ENCODE measurements around the gene TNPO1.
"Not testable (repeated sequence)": the region's sequence is repeated elsewhere in the genome, so short reads cannot be mapped to it uniquely, and the experiment has no call there.

The TNPO1 gene

DNA sequence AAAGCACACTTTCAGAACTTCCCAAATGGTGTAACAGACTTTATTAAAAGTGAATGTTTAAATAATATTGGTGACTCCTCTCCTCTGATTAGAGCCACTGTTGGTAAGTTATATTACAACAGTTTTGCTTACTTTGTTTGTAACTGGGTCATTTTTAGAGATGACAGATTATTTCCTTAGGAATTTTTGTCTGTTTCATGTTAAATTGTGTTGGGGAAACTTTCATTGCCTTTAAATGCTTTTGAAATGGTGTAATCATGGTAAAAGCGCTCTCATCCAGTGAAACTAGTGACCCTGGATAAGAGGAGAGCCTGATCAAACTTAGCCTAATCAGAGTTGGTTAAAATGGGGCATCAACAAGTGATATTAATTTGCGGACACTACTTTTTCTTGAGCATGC, 39.4 kb downstream of the TNPO1 start:
- DNase-seq = no peak

DNA sequence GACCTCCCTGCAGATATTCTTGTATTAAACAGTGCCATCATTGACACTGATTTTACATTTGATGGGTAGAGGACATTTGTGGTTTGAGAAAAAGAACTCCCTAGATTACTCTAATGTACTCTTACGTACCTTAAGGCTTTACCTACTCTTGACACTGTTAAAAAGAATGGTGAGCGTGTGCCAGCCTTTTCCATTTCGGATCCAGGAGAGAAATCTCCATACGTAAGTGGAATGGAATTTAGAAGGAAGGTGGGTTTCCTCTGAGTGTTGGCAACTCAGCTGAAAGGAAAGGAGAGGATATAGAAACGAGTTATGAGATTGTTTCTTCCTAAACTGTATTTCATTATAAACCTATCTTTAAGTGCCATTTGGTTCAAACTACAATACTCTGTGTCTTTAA, 40.9 kb downstream of the TNPO1 start:
- no peak for DNase-seq

- DNase-seq = no peak
Measured at GRCh38 chr5:72859127-72859526, 42.7 kb downstream of the TNPO1 start.

- no peak for DNase-seq
Measured at GRCh38 chr5:72860499-72860898, 44.0 kb downstream of the TNPO1 start.

- DNase-seq = no peak
Measured at GRCh38 chr5:72871366-72872024, 55.0 kb downstream of the TNPO1 start.

- no peak for DNase-seq
Measured at GRCh38 chr5:72878854-72879253, 62.4 kb downstream of the TNPO1 start.

- no peak for DNase-seq
Measured at GRCh38 chr5:72882989-72883388, 66.5 kb downstream of the TNPO1 start.

GRCh38 chr5:72883850-72884249, 67.4 kb downstream of the TNPO1 start:
- no peak for DNase-seq

GRCh38 chr5:72884892-72885291, 68.4 kb downstream of the TNPO1 start:
- no peak for DNase-seq

DNA sequence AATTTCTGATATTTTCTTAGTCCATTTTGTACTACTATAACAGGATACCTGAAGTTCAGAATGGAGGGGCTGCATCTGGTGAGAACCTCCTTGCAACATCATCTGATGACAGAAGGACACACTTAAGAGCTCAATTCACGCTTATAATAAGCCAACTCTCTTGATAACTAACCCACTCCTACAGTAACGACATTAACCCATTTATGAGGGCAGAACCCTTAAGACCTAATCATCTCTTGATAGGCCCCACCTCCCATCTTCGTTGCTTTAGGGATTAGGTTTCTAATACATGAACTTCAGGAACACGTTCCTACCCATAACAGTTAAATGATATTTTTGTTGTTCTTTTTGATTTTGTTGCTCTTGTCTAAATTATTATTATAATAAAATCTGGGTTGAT, 69.4 kb downstream of the TNPO1 start:
- DNase-seq = no peak

DNA sequence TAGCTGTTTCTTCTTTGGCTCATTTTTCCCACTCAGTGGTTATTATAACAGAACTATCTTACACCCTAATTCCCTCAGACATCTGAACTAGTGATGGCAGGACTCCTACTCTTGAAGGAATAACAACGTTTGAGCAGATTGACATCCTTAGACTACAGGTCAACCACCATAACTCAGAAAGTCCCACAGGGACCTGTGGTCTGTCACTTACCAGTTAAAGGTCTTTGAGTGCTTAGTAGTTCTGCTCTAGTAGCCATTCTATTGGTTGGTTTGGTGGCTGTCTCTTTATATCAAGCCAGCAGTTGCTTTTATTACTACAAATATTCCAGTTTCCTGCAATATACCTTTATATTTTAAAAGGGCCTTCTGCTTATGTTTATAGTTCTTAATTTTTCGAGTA, 72.1 kb downstream of the TNPO1 start:
- DNase-seq = no peak

- DNase-seq = no peak
Measured at GRCh38 chr5:72889324-72889723, 72.9 kb downstream of the TNPO1 start.

GRCh38 chr5:72892846-72893245, 76.4 kb downstream of the TNPO1 start:
- DNase-seq = no peak

DNA sequence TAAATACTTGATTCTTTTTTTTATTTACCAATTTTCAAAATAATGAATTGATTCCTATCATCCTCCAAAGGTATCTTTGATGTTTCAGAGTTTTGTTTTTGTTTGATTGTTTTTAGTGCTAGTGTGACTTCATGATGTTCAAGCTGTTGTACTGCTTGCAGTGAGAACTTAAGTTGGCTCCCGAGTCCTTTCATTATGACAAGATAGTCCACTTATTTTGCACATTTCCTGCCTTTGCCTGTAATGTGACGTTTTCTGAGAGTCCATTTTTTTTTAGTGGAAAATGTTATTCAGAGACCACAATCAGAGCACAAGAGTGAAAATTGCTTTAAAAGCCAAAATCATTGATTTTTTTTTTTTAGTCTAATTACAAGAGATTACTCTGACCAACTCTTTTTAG, 79.3 kb downstream of the TNPO1 start:
- DNase-seq = no peak

DNA sequence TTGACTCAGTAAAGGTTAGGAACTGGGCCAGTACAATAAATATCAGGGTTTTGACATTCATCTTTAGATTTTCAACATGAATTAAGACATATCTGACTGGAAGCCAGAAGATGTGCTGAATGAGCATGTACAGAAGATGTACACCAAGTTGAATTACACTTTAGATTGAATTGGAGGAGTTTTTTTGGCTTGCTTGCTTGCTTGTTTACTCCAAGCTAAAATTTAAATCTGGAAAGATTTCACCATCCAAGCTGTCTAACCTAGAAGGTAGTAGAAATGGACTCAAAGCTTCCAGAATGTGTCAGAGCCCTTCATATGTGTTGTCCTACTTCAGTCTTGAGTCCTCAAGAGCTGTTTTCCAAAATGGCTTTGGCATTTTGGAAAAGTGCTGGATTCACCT, 90.3 kb downstream of the TNPO1 start:
- DNase-seq = no peak

- DNase-seq = no peak
Measured at GRCh38 chr5:72908664-72909063, 92.2 kb downstream of the TNPO1 start.

DNA sequence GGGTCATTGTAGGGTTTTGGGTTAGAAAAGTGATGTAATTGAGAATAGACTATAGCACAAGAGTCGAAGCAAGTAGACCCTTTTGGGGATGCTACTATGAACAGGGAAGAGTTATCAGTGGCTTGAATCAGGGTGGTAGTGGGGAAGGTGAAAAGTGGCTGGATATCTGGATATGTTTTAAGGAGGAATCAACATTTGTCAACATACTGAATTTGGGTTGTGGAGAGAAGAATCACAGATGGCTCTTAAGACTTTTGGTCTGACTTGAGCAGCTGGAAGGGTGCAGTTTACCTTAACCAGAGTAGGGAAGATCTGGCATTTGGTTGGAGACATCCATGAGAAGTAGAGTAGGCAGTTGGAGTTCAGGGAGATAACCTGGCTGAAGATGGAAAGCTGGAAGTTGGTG, 100.9 kb downstream of the TNPO1 start:
- no peak for DNase-seq

DNA sequence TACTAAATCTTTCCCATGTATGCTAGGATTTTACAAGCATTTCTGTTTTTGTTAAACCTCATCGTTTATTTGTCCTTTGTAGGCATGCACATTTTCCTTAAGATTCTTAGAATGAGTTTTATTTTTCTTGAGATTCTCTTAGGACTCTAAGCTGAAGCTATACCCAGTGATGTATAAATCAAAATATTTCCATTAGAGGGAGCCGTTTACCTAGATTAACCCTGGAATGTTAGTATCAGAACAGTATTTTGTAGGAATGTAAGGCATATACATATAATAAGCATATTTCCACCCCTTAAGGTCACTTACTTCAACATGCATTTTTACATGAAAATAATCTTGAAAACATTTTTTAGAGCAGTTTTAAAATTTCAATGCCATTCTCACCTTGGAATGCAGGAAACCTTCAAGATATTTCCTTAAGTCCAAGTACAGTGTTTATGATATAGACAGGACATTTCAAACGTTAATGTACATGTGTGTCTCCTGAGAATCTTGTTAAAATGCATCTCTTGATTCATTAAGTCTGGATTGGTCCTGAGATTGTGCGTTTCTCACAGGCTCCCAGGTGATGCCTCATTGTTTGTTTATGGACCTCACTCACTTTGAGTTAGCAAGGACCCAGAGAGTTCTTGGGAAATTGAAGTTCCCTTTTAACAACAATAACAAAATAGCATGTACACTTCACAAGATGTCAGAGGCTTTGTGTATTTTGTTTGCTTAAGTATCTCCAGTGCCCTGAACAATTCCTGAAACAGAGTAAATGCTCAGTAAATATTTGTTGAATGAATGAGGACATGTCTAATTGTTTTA, 104.4 kb downstream of the TNPO1 start:
- no peak for DNase-seq

DNA sequence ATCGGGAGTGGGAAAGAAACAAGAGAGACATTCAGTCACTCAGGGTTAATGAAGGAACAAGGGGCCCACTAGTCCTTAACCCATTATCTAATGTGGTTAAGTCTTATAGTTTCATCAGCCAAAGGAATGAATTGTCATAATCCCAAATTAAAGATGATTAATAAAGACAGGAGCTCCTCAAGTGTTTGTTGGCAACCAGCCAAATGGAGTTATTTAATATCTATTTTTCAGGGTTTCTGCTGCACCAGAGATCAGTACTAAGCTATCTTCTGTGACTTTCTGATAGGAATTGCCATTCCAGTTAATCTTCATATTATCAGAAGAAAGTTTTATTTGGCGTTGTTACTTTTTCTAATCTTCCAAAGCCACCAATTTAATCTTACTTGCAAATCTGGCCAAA, 105.4 kb downstream of the TNPO1 start:
- DNase-seq = no peak

- no peak for DNase-seq
Measured at GRCh38 chr5:72922422-72922821, 106.0 kb downstream of the TNPO1 start.

DNA sequence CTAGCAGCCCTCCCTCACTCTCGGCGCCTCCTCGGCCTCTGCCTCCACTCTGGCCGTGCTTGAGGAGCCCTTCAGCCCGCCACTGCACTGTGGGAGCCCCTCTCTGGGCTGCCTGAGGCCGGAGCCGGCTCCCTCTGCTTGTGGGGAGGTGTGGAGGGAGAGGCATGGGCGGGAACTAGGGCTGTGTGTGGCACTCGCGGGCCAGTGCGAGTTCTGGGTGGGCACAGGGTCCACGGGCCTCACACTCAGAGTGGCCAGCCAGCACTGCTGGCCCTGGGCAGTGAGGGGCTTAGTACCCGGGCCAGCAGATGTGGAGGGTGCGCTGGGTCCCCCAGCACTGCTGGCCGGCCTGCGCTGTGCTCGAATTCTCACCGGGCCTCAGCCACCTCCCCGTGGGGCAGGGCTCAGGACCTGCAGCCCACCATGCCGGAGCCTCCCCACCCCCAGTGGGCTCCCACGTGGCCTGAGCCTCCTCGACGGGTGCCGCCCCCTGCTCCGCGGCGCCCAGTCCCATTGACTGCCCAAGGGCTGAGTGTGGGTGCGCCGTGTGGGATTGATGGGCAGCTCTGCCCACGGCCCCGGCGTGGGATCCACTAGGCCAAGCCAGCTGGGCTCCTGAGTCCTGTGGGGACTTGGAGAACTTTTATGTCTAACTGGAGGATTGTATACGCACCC, 109.0 kb downstream of the TNPO1 start:
- DNase-seq = no peak

DNA sequence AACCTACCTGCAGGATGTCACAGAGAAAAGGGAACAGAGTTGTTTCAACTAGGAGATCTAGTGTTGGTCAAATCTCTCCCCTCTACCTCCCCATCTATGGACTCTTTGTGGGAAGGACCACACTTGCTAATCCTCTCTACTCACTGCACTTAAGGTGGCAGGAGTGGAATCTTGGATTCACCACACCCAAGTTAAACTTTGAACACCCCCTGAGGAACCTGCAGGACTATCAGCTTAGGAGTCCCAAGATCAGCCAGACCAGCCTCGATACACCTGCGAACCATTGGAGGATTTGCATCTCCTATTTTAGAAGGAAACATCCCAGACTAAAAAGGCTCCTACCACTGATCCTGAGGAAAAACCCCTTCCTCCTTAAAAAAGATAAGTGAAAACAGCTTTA, 116.2 kb downstream of the TNPO1 start:
- DNase-seq = not testable (repeated sequence)

DNA sequence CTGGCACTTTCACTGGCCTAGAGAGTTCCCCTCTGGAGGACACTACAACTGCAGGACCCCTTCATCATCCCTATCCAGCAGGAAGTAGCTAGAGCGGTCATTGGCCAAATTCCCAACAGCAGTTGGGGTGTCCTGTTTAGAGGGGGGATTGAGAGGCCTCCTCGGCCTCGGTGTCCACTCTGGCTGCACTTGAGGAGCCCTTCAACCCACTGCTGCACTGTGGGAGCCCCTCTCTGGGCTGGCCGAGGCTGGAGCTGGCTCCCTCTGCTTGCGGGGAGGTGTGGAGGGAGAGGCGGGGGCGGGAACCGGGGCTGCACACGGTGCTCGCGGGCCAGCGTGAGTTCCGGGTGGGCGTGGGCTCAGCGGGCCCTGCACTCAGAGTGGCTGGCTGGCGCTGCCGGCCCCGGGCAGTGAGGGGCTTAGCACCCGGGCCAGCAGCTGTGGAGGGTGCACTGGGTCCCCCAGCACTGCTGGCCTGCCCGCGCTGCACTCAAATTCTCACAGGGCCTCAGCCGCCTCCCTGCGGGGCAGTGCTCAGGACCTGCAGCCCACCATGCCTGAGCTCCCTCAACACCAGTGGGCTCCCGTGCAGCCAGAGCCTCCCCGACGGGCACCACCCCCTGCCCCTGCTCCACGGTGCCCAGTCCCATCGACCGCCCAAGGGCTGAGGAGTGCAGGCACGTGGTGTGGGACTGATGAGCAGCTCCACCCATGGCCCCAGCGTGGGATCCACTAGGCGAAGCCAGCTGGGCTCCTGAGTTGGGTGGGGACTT, 118.7 kb downstream of the TNPO1 start:
- DNase-seq = not testable (repeated sequence)

All from kidney glomerular epithelial cell (primary cell).